Fibroblast of villous mesenchyme (primary cell): ENCODE results near the gene TESK1. TPM values are rescaled to one million over a fixed set of nuclear protein-coding genes. Genes with fewer than 3 reads are reported as not detected.
"Not testable (repeated sequence)": the region's sequence is repeated elsewhere in the genome, so short reads cannot be mapped to it uniquely, and the experiment has no call there.

ENCODE experiments used
- DNase-seq: peaks from one replicate; pipeline ENCODE4 v3.0.0-alpha.2; 2010; ENCODE audit warnings: low read depth
- H3K4me3 ChIP-seq: 2 replicates; pipeline ENCODE4 v1.5.1; 2011; ENCODE audit warnings: low read depth, mild to moderate bottlenecking, low read length
- CTCF ChIP-seq: IDR thresholded peaks from 2 replicates; pipeline ENCODE4 v1.5.1; 2012; ENCODE audit warnings: low read depth, mild to moderate bottlenecking, low read length; ENCODE audit not compliant: insufficient read depth
- total RNA-seq: library from RNA; depleted of rRNA; stranded (reverse); fragments of >200 nt; gene quantifications from 2 replicates; pipeline ENCODE4 v1.2.3, GENCODE V29; 2012

Gene TESK1
- total RNA-seq, 1 donor, result 13.0 TPM

- H3K4me3 ChIP-seq, result no peak overlapping the region
- DNase-seq, result no peak
- TF ChIP-seq CTCF, result no peak
Measured at GRCh38 chr9:35579130-35579529, 25.9 kb upstream of the TESK1 start.

GRCh38 chr9:35579659-35580227 lies 25.3 kb upstream of the TESK1 start:
- not testable (repeated sequence) for H3K4me3 ChIP-seq, DNase-seq

- not testable (repeated sequence) for DNase-seq, H3K4me3 ChIP-seq
Measured at GRCh38 chr9:35583521-35583920, 21.5 kb upstream of the TESK1 start.

- DNase-seq, H3K4me3 ChIP-seq: not testable (repeated sequence)
Measured at GRCh38 chr9:35584681-35585080, 20.4 kb upstream of the TESK1 start.

GRCh38 chr9:35588506-35588905 lies 16.6 kb upstream of the TESK1 start:
- DNase-seq, H3K4me3 ChIP-seq: not testable (repeated sequence)

- no peak for DNase-seq
- H3K4me3 ChIP-seq, result no peak overlapping the region
- no peak for TF ChIP-seq CTCF
Measured at GRCh38 chr9:35593581-35593980, 11.5 kb upstream of the TESK1 start.

GRCh38 chr9:35594471-35594870 lies 10.6 kb upstream of the TESK1 start:
- no peak overlapping the region for H3K4me3 ChIP-seq
- TF ChIP-seq CTCF, result no peak

GRCh38 chr9:35596907-35597306 lies 8.2 kb upstream of the TESK1 start:
- not testable (repeated sequence) for H3K4me3 ChIP-seq, DNase-seq

More at GRCh38 chr9:35594471-35594870, 10.6 kb upstream of the TESK1 start:
- no peak for DNase-seq

- no peak for DNase-seq
- no peak for TF ChIP-seq CTCF
- no peak overlapping the region for H3K4me3 ChIP-seq
Measured at GRCh38 chr9:35598866-35599590, 6.0 kb upstream of the TESK1 start.
